SK-N-SH treated with all-trans-retinoic acid at 6 μM for 48 hours (cell line): ENCODE measurements around the gene NAA10.

ENCODE experiments used
- ATAC-seq: fragments of 200-7000 bp; cut with Tn5 transposase; 3 replicates; pipeline ENCODE4 v1.9.1; 2020; ENCODE audit warnings: mild to moderate bottlenecking, moderate library complexity
- ARNTL ChIP-seq: fragments of 450-650 bp; formaldehyde crosslinking; IDR thresholded peaks from 2 replicates; pipeline ENCODE4 v1.5.0; 2020; ENCODE audit warnings: low read depth, mild to moderate bottlenecking, moderate library complexity, borderline replicate concordance
- BACH2 ChIP-seq: fragments of 250-450 bp; sonication (Bioruptor Pico); IDR thresholded peaks from 2 replicates; pipeline ENCODE4 v1.9.0; 2021; ENCODE audit warnings: mild to moderate bottlenecking, borderline replicate concordance
- CSDC2 ChIP-seq: fragments of 250-450 bp; sonication (Bioruptor Pico); IDR thresholded peaks from 2 replicates; pipeline ENCODE4 v1.5.0; 2020; ENCODE audit warnings: mild to moderate bottlenecking, moderate library complexity
- ESRRG ChIP-seq: fragments of 250-450 bp; sonication (Bioruptor Pico); IDR thresholded peaks from 2 replicates; pipeline ENCODE4 v1.6.1; 2021; ENCODE audit warnings: mild to moderate bottlenecking
- ISL1 ChIP-seq: fragments of 250-450 bp; sonication (Bioruptor Pico); IDR thresholded peaks from 2 replicates; pipeline ENCODE4 v2.1.2; 2022; ENCODE audit warnings: mild to moderate bottlenecking, moderate library complexity
- OSR1 ChIP-seq: fragments of 250-450 bp; sonication (Bioruptor Pico); IDR thresholded peaks from 2 replicates; pipeline ENCODE4 v1.8.0; 2022; ENCODE audit warnings: moderate library complexity, mild to moderate bottlenecking, inconsistent platforms
- PPARA ChIP-seq: fragments of 250-450 bp; sonication (Bioruptor Pico); IDR thresholded peaks from 2 replicates; pipeline ENCODE4 v1.5.0; 2020; ENCODE audit warnings: mild to moderate bottlenecking, borderline replicate concordance
- RARB ChIP-seq: fragments of 250-450 bp; sonication (Bioruptor Pico); IDR thresholded peaks from 2 replicates; pipeline ENCODE4 v1.8.0; 2021; ENCODE audit warnings: mild to moderate bottlenecking, moderate library complexity
- SNAI2 ChIP-seq: fragments of 250-450 bp; sonication (Bioruptor Pico); IDR thresholded peaks from 2 replicates; pipeline ENCODE4 v1.5.0; 2020; ENCODE audit warnings: mild to moderate bottlenecking, moderate library complexity
- TCF4 ChIP-seq: fragments of 250-450 bp; sonication (Bioruptor Pico); IDR thresholded peaks from 2 replicates; pipeline ENCODE4 v1.8.0; 2021; ENCODE audit warnings: mild to moderate bottlenecking, moderate library complexity, borderline replicate concordance
- TOX ChIP-seq: fragments of 250-450 bp; sonication (Bioruptor Pico); IDR thresholded peaks from 2 replicates; pipeline ENCODE4 v1.8.0; 2021; ENCODE audit warnings: mild to moderate bottlenecking, moderate library complexity, borderline replicate concordance
- ZFP3 ChIP-seq: fragments of 250-450 bp; sonication (Bioruptor Pico); IDR thresholded peaks from 2 replicates; pipeline ENCODE4 v1.5.0; 2020; ENCODE audit warnings: mild to moderate bottlenecking, moderate library complexity
- ZFP30 ChIP-seq: fragments of 450-650 bp; formaldehyde crosslinking; IDR thresholded peaks from 2 replicates; pipeline ENCODE4 v1.5.0; 2022; ENCODE audit warnings: mild to moderate bottlenecking, moderate library complexity
- ZNF565 ChIP-seq: fragments of 450-650 bp; formaldehyde crosslinking; conservative IDR thresholded peaks from 2 replicates; pipeline ENCODE4 v1.5.0; 2020; ENCODE audit warnings: low read depth, mild to moderate bottlenecking, moderate library complexity
- ZNF70 ChIP-seq: fragments of 450-650 bp; formaldehyde crosslinking; IDR thresholded peaks from 2 replicates; pipeline ENCODE4 v1.5.0; 2020; ENCODE audit warnings: mild to moderate bottlenecking, moderate library complexity
- ZNF8 ChIP-seq: fragments of 450-650 bp; formaldehyde crosslinking; IDR thresholded peaks from 2 replicates; pipeline ENCODE4 v1.5.0; 2020; ENCODE audit warnings: mild to moderate bottlenecking, moderate library complexity
- TF ChIP-seq, protein P1 (sequence below): fragments of 250-450 bp; sonication (Bioruptor Pico); IDR thresholded peaks from 2 replicates; pipeline ENCODE4 v1.8.0; 2020; ENCODE audit warnings: mild to moderate bottlenecking, moderate library complexity, borderline replicate concordance
- TF ChIP-seq, protein P2 (sequence below): fragments of 250-450 bp; sonication (Bioruptor Pico); IDR thresholded peaks from 2 replicates; pipeline ENCODE4 v1.5.1; 2021; ENCODE audit warnings: mild to moderate bottlenecking, moderate library complexity
- TF ChIP-seq, protein P3 (sequence below): fragments of 250-450 bp; sonication (Bioruptor Pico); IDR thresholded peaks from 2 replicates; pipeline ENCODE4 v1.5.1; 2020; ENCODE audit warnings: low read depth, mild to moderate bottlenecking, moderate library complexity

NAA10 gene

DNA sequence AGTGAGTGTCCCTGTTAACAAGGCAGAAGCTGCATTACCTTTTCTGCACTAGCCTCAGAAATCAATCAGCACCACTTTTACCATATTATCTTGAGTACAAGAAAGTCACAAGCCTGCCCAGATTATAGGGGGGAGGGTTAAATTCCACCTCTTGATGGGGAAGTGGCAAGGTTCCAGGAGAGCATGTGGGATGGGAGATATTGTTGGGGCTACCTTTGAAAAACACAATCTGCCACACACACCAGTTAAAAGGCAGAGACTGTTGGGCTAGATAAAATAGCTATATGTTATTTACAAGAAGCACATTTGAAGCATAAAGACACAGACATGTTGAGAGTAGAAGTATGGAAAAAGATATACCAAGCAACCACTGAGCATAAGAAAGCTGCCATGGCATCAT is 36.9 kb downstream of the NAA10 start:
- no peak for TF ChIP-seq BACH2 (CRISPR knock-in tag)
- ATAC-seq: no peak

DNA sequence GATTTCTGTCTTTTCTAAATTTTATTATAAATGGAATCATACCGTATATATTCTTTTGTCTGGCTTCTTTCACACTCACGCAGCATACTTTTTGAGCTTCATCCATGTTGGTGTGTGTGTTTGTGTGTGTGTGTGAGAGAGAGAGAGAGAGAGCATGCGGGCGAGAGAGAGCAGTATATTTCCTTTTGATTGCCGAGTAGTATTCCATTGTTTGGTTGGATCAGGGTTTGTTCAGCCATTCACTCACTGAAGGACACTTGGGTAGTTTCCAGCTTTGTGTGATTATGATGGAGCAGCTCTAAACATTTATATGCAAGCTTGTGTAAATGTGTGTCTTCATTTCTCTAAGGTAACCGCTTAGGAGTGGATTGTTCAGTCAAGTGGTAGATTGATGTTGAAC is 45.7 kb downstream of the NAA10 start:
- TF ChIP-seq ZNF70 (no peak), ISL1 (CRISPR knock-in tag) (no peak), TCF4 (CRISPR knock-in tag) (no peak), SNAI2 (CRISPR knock-in tag) (no peak), ZFP30 (CRISPR knock-in tag) (no peak), ESRRG (CRISPR knock-in tag) (no peak), ARNTL (CRISPR knock-in tag) (no peak), OSR1 (CRISPR knock-in tag) (no peak), BACH2 (CRISPR knock-in tag) (no peak)
- TF ChIP-seq, protein P1, sequence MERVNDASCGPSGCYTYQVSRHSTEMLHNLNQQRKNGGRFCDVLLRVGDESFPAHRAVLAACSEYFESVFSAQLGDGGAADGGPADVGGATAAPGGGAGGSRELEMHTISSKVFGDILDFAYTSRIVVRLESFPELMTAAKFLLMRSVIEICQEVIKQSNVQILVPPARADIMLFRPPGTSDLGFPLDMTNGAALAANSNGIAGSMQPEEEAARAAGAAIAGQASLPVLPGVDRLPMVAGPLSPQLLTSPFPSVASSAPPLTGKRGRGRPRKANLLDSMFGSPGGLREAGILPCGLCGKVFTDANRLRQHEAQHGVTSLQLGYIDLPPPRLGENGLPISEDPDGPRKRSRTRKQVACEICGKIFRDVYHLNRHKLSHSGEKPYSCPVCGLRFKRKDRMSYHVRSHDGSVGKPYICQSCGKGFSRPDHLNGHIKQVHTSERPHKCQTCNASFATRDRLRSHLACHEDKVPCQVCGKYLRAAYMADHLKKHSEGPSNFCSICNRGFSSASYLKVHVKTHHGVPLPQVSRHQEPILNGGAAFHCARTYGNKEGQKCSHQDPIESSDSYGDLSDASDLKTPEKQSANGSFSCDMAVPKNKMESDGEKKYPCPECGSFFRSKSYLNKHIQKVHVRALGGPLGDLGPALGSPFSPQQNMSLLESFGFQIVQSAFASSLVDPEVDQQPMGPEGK (CRISPR knock-in tag): no peak
- no peak for ATAC-seq

GRCh38 chrX:153888344-153888743 is 46.5 kb downstream of the NAA10 start:
- TF ChIP-seq TOX: no peak
- no peak for TF ChIP-seq ZNF565 (CRISPR knock-in tag)
- no peak for TF ChIP-seq PPARA
- ATAC-seq: no peak

DNA sequence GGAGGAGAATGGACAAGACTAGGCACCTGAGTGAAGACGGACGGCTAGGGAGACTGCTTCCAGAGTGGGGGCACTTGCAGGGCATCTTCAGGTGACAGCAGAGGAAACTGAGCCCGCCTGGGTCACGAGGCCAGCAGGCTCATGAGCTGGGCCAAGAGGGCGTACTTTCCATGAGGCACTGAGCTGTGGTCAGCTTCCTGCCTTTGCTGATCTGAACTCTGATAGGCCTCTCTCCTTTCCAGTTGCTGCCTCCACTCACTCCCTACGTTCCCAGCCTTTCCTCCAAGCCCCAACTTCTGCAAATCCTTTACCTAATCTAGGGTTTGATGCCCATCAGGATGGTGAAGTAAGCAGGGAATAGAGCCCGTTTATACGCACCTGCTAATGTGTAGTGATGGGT is 47.5 kb downstream of the NAA10 start:
- no peak for ATAC-seq

GRCh38 chrX:153886915-153887314 is 47.9 kb downstream of the NAA10 start:
- ATAC-seq: no peak

More for the DNA sequence above, 47.5 kb downstream of the NAA10 start:
- TF ChIP-seq PPARA: no peak
- TF ChIP-seq, protein P2, sequence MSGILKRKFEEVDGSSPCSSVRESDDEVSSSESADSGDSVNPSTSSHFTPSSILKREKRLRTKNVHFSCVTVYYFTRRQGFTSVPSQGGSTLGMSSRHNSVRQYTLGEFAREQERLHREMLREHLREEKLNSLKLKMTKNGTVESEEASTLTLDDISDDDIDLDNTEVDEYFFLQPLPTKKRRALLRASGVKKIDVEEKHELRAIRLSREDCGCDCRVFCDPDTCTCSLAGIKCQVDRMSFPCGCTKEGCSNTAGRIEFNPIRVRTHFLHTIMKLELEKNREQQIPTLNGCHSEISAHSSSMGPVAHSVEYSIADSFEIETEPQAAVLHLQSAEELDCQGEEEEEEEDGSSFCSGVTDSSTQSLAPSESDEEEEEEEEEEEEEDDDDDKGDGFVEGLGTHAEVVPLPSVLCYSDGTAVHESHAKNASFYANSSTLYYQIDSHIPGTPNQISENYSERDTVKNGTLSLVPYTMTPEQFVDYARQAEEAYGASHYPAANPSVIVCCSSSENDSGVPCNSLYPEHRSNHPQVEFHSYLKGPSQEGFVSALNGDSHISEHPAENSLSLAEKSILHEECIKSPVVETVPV (CRISPR knock-in tag): no peak
- TF ChIP-seq SNAI2 (CRISPR knock-in tag): no peak
- TF ChIP-seq OSR1 (CRISPR knock-in tag): no peak
- TF ChIP-seq ZFP3 (CRISPR knock-in tag): no peak
- no peak for TF ChIP-seq RARB (CRISPR knock-in tag)
- no peak for TF ChIP-seq ZNF565 (CRISPR knock-in tag)
- TF ChIP-seq ESRRG (CRISPR knock-in tag): no peak
- TF ChIP-seq TOX: no peak
- no peak for TF ChIP-seq BACH2 (CRISPR knock-in tag)
- no peak for TF ChIP-seq ZNF8 (CRISPR knock-in tag)
- TF ChIP-seq, protein P1 (CRISPR knock-in tag): no peak
- TF ChIP-seq, protein P3, sequence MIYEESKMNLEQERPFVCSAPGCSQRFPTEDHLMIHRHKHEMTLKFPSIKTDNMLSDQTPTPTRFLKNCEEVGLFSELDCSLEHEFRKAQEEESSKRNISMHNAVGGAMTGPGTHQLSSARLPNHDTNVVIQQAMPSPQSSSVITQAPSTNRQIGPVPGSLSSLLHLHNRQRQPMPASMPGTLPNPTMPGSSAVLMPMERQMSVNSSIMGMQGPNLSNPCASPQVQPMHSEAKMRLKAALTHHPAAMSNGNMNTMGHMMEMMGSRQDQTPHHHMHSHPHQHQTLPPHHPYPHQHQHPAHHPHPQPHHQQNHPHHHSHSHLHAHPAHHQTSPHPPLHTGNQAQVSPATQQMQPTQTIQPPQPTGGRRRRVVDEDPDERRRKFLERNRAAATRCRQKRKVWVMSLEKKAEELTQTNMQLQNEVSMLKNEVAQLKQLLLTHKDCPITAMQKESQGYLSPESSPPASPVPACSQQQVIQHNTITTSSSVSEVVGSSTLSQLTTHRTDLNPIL: no peak
- no peak for TF ChIP-seq CSDC2 (CRISPR knock-in tag)
- TF ChIP-seq ZNF70: no peak

More at GRCh38 chrX:153886915-153887314, 47.9 kb downstream of the NAA10 start:
- no peak for TF ChIP-seq ZNF565 (CRISPR knock-in tag)
- TF ChIP-seq CSDC2 (CRISPR knock-in tag): no peak
- no peak for TF ChIP-seq ZNF70
- TF ChIP-seq, all 23 proteins: peak for 0
